Measurements from ENCODE around the gene SGK1. TPM values are rescaled to one million over a fixed set of nuclear protein-coding genes. Genes with fewer than 3 reads are reported as not detected.

SGK1 gene
- total RNA-seq, 1 experiment from 2014 or later, result 23.2 TPM

DNA sequence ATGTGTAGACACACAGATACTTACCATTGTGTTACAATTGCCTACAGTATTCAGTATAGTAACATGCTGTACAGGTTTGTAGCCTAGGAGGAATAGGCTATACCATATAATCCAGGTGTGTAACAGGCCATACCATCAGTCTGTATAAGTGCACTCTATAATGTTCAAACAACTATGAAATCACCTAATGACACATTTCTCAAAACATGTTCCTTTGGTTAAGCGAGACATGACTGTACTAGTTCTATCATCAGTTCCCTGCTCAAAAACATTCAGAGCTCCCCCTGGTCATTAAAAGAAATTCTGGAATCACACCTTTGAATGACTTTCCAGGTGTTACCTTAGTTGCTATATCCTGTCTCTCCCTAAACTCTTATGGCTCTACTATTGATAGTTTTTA, 195.1 kb downstream of the SGK1 start:
- POLR2A ChIA-PET, result no interaction called here
- TF ChIP-seq ZBTB21 (CRISPR knock-in tag; IDR thresholded peaks at IDR 0.05; ENCODE audit: borderline replicate concordance), result no peak
- TF ChIP-seq FOXP1 (CRISPR knock-in tag; IDR thresholded peaks at IDR 0.05; ENCODE audit: borderline replicate concordance), result no peak
- TF ChIP-seq, protein P1, sequence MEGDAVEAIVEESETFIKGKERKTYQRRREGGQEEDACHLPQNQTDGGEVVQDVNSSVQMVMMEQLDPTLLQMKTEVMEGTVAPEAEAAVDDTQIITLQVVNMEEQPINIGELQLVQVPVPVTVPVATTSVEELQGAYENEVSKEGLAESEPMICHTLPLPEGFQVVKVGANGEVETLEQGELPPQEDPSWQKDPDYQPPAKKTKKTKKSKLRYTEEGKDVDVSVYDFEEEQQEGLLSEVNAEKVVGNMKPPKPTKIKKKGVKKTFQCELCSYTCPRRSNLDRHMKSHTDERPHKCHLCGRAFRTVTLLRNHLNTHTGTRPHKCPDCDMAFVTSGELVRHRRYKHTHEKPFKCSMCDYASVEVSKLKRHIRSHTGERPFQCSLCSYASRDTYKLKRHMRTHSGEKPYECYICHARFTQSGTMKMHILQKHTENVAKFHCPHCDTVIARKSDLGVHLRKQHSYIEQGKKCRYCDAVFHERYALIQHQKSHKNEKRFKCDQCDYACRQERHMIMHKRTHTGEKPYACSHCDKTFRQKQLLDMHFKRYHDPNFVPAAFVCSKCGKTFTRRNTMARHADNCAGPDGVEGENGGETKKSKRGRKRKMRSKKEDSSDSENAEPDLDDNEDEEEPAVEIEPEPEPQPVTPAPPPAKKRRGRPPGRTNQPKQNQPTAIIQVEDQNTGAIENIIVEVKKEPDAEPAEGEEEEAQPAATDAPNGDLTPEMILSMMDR (IDR thresholded peaks at IDR 0.05), result no peak
- TF ChIP-seq FOXJ3 (CRISPR knock-in tag; IDR thresholded peaks at IDR 0.05; ENCODE audit: borderline replicate concordance), result no peak
- TF ChIP-seq, protein P2, sequence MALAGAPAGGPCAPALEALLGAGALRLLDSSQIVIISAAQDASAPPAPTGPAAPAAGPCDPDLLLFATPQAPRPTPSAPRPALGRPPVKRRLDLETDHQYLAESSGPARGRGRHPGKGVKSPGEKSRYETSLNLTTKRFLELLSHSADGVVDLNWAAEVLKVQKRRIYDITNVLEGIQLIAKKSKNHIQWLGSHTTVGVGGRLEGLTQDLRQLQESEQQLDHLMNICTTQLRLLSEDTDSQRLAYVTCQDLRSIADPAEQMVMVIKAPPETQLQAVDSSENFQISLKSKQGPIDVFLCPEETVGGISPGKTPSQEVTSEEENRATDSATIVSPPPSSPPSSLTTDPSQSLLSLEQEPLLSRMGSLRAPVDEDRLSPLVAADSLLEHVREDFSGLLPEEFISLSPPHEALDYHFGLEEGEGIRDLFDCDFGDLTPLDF (CRISPR knock-in tag; IDR thresholded peaks at IDR 0.05), result no peak
- TF ChIP-seq, protein P3, sequence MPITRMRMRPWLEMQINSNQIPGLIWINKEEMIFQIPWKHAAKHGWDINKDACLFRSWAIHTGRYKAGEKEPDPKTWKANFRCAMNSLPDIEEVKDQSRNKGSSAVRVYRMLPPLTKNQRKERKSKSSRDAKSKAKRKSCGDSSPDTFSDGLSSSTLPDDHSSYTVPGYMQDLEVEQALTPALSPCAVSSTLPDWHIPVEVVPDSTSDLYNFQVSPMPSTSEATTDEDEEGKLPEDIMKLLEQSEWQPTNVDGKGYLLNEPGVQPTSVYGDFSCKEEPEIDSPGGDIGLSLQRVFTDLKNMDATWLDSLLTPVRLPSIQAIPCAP (CRISPR knock-in tag; IDR thresholded peaks at IDR 0.05), result no peak
- TF ChIP-seq, protein P4, sequence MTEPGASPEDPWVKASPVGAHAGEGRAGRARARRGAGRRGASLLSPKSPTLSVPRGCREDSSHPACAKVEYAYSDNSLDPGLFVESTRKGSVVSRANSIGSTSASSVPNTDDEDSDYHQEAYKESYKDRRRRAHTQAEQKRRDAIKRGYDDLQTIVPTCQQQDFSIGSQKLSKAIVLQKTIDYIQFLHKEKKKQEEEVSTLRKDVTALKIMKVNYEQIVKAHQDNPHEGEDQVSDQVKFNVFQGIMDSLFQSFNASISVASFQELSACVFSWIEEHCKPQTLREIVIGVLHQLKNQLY (CRISPR knock-in tag; IDR thresholded peaks at IDR 0.05), result no peak
- no peak for TF ChIP-seq SMAD3 (CRISPR knock-in tag; IDR thresholded peaks at IDR 0.05; ENCODE audit: borderline replicate concordance)
- no peak for TF ChIP-seq TEAD4 (CRISPR knock-in tag; IDR thresholded peaks at IDR 0.05)
- no peak for TF ChIP-seq CREB1 (CRISPR knock-in tag; IDR thresholded peaks at IDR 0.05)
- no peak for TF ChIP-seq EMX1 (CRISPR knock-in tag; IDR thresholded peaks at IDR 0.05)
- TF ChIP-seq, protein P5, sequence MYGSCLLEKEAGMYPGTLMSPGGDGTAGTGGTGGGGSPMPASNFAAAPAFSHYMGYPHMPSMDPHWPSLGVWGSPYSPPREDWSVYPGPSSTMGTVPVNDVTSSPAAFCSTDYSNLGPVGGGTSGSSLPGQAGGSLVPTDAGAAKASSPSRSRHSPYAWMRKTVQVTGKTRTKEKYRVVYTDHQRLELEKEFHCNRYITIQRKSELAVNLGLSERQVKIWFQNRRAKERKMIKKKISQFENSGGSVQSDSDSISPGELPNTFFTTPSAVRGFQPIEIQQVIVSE (CRISPR knock-in tag; IDR thresholded peaks at IDR 0.05; ENCODE audit: borderline replicate concordance), result no peak
- TF ChIP-seq FOXK1 (CRISPR knock-in tag; IDR thresholded peaks at IDR 0.05), result no peak
- TF ChIP-seq, protein P6, sequence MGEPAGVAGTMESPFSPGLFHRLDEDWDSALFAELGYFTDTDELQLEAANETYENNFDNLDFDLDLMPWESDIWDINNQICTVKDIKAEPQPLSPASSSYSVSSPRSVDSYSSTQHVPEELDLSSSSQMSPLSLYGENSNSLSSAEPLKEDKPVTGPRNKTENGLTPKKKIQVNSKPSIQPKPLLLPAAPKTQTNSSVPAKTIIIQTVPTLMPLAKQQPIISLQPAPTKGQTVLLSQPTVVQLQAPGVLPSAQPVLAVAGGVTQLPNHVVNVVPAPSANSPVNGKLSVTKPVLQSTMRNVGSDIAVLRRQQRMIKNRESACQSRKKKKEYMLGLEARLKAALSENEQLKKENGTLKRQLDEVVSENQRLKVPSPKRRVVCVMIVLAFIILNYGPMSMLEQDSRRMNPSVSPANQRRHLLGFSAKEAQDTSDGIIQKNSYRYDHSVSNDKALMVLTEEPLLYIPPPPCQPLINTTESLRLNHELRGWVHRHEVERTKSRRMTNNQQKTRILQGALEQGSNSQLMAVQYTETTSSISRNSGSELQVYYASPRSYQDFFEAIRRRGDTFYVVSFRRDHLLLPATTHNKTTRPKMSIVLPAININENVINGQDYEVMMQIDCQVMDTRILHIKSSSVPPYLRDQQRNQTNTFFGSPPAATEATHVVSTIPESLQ (CRISPR knock-in tag; IDR thresholded peaks at IDR 0.05), result no peak
- TF ChIP-seq, protein P7, sequence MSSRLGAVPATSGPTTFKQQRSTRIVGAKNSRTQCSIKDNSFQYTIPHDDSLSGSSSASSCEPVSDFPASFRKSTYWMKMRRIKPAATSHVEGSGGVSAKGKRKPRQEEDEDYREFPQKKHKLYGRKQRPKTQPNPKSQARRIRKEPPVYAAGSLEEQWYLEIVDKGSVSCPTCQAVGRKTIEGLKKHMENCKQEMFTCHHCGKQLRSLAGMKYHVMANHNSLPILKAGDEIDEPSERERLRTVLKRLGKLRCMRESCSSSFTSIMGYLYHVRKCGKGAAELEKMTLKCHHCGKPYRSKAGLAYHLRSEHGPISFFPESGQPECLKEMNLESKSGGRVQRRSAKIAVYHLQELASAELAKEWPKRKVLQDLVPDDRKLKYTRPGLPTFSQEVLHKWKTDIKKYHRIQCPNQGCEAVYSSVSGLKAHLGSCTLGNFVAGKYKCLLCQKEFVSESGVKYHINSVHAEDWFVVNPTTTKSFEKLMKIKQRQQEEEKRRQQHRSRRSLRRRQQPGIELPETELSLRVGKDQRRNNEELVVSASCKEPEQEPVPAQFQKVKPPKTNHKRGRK (CRISPR knock-in tag; IDR thresholded peaks at IDR 0.05; ENCODE audit: borderline replicate concordance), result no peak
- TF ChIP-seq, protein P8, sequence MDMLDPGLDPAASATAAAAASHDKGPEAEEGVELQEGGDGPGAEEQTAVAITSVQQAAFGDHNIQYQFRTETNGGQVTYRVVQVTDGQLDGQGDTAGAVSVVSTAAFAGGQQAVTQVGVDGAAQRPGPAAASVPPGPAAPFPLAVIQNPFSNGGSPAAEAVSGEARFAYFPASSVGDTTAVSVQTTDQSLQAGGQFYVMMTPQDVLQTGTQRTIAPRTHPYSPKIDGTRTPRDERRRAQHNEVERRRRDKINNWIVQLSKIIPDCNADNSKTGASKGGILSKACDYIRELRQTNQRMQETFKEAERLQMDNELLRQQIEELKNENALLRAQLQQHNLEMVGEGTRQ (CRISPR knock-in tag; IDR thresholded peaks at IDR 0.05), result no peak
- TF ChIP-seq GABPB1 (CRISPR knock-in tag; IDR thresholded peaks at IDR 0.05), result no peak
- no peak for TF ChIP-seq ZNF263 (CRISPR knock-in tag; IDR thresholded peaks at IDR 0.05; ENCODE audit: low read depth)
- Mint-ChIP-seq H3K9me3 (peaks cover 10% of the 10 kb centered on the region), H3K4me3 (no peak overlapping the region), H3K36me3 (no peaks in the 10 kb centered on the region), H3K27me3 (ENCODE audit: low read depth) (no peaks in the 10 kb centered on the region), H3K4me1 (0 out of 2 replicates have a peak, but pooled peaks cover 2% of the 10 kb centered on the region), H3K27ac (no peak overlapping the region)
- CTCF ChIA-PET, result interaction anchor here (1.2 to 2.0 kb wide), 6 partner anchors 10 to 760 kb away, joined by 3 to 9 read pairs (median 5); no protein-coding TSS in a partner anchor
- DNase-seq (ENCODE audit: low spot score) (no peak), ATAC-seq (no peak)
